Measurements from ENCODE around the gene ALDH3A2.

ALDH3A2 gene

GRCh38 chr17:19648475-19649273 lies at the start of gene ALDH3A2:
Gene ALDH3A2, plus strand, starts transcription at chr17:19648751. Its CDS starts 221 bp downstream, at chr17:19648972.
- peak; percentile 97 for DNase-seq

GRCh38 chr17:19610311-19610710 lies 38.2 kb upstream of the ALDH3A2 start:
- DNase-seq, result no peak

- no peak for DNase-seq
Measured at GRCh38 chr17:19610879-19611278, 37.7 kb upstream of the ALDH3A2 start.

GRCh38 chr17:19613979-19614378 lies 34.6 kb upstream of the ALDH3A2 start:
- no peak for DNase-seq

GRCh38 chr17:19614900-19615299 lies 33.7 kb upstream of the ALDH3A2 start:
- no peak for DNase-seq

- no peak for DNase-seq
Measured at GRCh38 chr17:19618015-19618414, 30.5 kb upstream of the ALDH3A2 start.

GRCh38 chr17:19619705-19620325 lies 28.7 kb upstream of the ALDH3A2 start:
- no peak for DNase-seq

GRCh38 chr17:19621697-19622096 lies 26.9 kb upstream of the ALDH3A2 start:
- no peak for DNase-seq

- no peak for DNase-seq
Measured at GRCh38 chr17:19626079-19626478, 22.5 kb upstream of the ALDH3A2 start.

- no peak for DNase-seq
Measured at GRCh38 chr17:19629449-19629848, 19.1 kb upstream of the ALDH3A2 start.

- no peak for DNase-seq
Measured at GRCh38 chr17:19630035-19630434, 18.5 kb upstream of the ALDH3A2 start.

GRCh38 chr17:19630661-19631060 lies 17.9 kb upstream of the ALDH3A2 start:
- no peak for DNase-seq

- no peak for DNase-seq
Measured at GRCh38 chr17:19631905-19632304, 16.6 kb upstream of the ALDH3A2 start.

GRCh38 chr17:19641687-19642372 lies 6.7 kb upstream of the ALDH3A2 start:
- DNase-seq, result no peak

GRCh38 chr17:19642373-19642893 lies 6.1 kb upstream of the ALDH3A2 start:
- no peak for DNase-seq

- DNase-seq, result no peak
Measured at GRCh38 chr17:19644493-19645210, 3.9 kb upstream of the ALDH3A2 start.

GRCh38 chr17:19645734-19646201 lies 2.8 kb upstream of the ALDH3A2 start:
- DNase-seq, result peak; percentile 39

GRCh38 chr17:19646788-19647696 lies 1.5 kb upstream of the ALDH3A2 start:
- DNase-seq, result no peak

- DNase-seq, result peak; percentile 95
Measured at GRCh38 chr17:19647697-19648474, 665 bp upstream of the ALDH3A2 start.

GRCh38 chr17:19649274-19649541 lies 657 bp downstream of the ALDH3A2 start:
- DNase-seq, result no peak

- no peak for DNase-seq
Measured at GRCh38 chr17:19650826-19651225, 2.3 kb downstream of the ALDH3A2 start.

Data from retina (tissue), 1 donor.